ENCODE data around the gene SPARCL1. TPM values are rescaled to one million over a fixed set of nuclear protein-coding genes. Genes with fewer than 3 reads are reported as not detected.

SPARCL1 gene
- polyA plus RNA-seq, 3 donors from 2014 or later = not detected

- no peak for DNase-seq
- Mint-ChIP-seq H3K27ac (no peak overlapping the region), H3K4me1 (no peaks in the 10 kb centered on the region), H3K36me3 (no peaks in the 10 kb centered on the region), H3K9me3 (peaks cover 0 to 1% (median 0%) of the 10 kb centered on the region in 6 donors), H3K27me3 (ENCODE audit: low read depth in 3 of 3) (no peaks in the 10 kb centered on the region), H3K4me3 (no peak overlapping the region)
These were observed 1.1 kb upstream of the SPARCL1 start for GRCh38 chr4:87530229-87530628.

GRCh38 chr4:87527431-87528220 lies 1.6 kb downstream of the SPARCL1 start:
- H3K4me3 Mint-ChIP-seq = no peak overlapping the region
- no peaks in the 10 kb centered on the region for H3K4me1 Mint-ChIP-seq
- peaks cover 0 to 17% (median 12%) of the 10 kb centered on the region in 6 donors for H3K9me3 Mint-ChIP-seq
- no peak for DNase-seq
- H3K27me3 Mint-ChIP-seq (ENCODE audit: low read depth in 3 of 3) = no peaks in the 10 kb centered on the region
- H3K36me3 Mint-ChIP-seq = peaks cover 0 to 6% (median 4%) of the 10 kb centered on the region in 3 donors
- no peak overlapping the region for H3K27ac Mint-ChIP-seq

- H3K36me3 Mint-ChIP-seq = peaks cover 0 to 7% (median 6%) of the 10 kb centered on the region in 3 donors
- peaks cover 0 to 1% (median 0%) of the 10 kb centered on the region in 3 donors for H3K27me3 Mint-ChIP-seq (ENCODE audit: low read depth in 3 of 3)
- H3K4me3 Mint-ChIP-seq = no peak overlapping the region
- no peaks in the 10 kb centered on the region for H3K4me1 Mint-ChIP-seq
- no peak for DNase-seq
- peaks cover 0 to 17% (median 12%) of the 10 kb centered on the region in 6 donors for H3K9me3 Mint-ChIP-seq
- no peak overlapping the region for H3K27ac Mint-ChIP-seq
These were observed 3.4 kb downstream of the SPARCL1 start for GRCh38 chr4:87525636-87526295.

GRCh38 chr4:87524456-87524855 lies 4.7 kb downstream of the SPARCL1 start:
- Mint-ChIP-seq H3K36me3 (peaks cover 0 to 7% (median 6%) of the 10 kb centered on the region in 3 donors), H3K4me3 (no peak overlapping the region), H3K9me3 (peaks cover 0 to 17% (median 12%) of the 10 kb centered on the region in 6 donors), H3K27me3 (ENCODE audit: low read depth in 3 of 3) (peaks cover 0 to 1% (median 0%) of the 10 kb centered on the region in 3 donors), H3K27ac (no peak overlapping the region), H3K4me1 (no peaks in the 10 kb centered on the region)
- no peak for DNase-seq

GRCh38 chr4:87523307-87523706 lies 5.9 kb downstream of the SPARCL1 start:
- DNase-seq = no peak
- H3K27ac Mint-ChIP-seq = no peak overlapping the region
- peaks cover 0 to 17% (median 12%) of the 10 kb centered on the region in 6 donors for H3K9me3 Mint-ChIP-seq
- H3K4me1 Mint-ChIP-seq = no peaks in the 10 kb centered on the region
- H3K4me3 Mint-ChIP-seq = no peak overlapping the region
- H3K27me3 Mint-ChIP-seq (ENCODE audit: low read depth in 3 of 3) = peaks cover 0 to 1% (median 0%) of the 10 kb centered on the region in 3 donors
- peaks cover 0 to 7% (median 6%) of the 10 kb centered on the region in 3 donors for H3K36me3 Mint-ChIP-seq

GRCh38 chr4:87521757-87522374 lies 7.3 kb downstream of the SPARCL1 start:
- no peaks in the 10 kb centered on the region for H3K4me1 Mint-ChIP-seq
- DNase-seq = no peak
- peaks cover 0 to 17% (median 12%) of the 10 kb centered on the region in 6 donors for H3K9me3 Mint-ChIP-seq
- peaks cover 0 to 1% (median 0%) of the 10 kb centered on the region in 3 donors for H3K27me3 Mint-ChIP-seq (ENCODE audit: low read depth in 3 of 3)
- no peak overlapping the region for H3K27ac Mint-ChIP-seq
- H3K4me3 Mint-ChIP-seq = no peak overlapping the region
- peaks cover 0 to 7% (median 6%) of the 10 kb centered on the region in 3 donors for H3K36me3 Mint-ChIP-seq

GRCh38 chr4:87521319-87521718 lies 7.9 kb downstream of the SPARCL1 start:
- H3K27me3 Mint-ChIP-seq (ENCODE audit: low read depth in 3 of 3) = peaks cover 0 to 1% (median 0%) of the 10 kb centered on the region in 3 donors
- H3K27ac Mint-ChIP-seq = no peak overlapping the region
- no peak for DNase-seq
- H3K4me1 Mint-ChIP-seq = no peaks in the 10 kb centered on the region
- H3K36me3 Mint-ChIP-seq = peaks cover 0 to 7% (median 6%) of the 10 kb centered on the region in 3 donors
- H3K9me3 Mint-ChIP-seq = peaks cover 0 to 17% (median 12%) of the 10 kb centered on the region in 6 donors
- no peak overlapping the region for H3K4me3 Mint-ChIP-seq

GRCh38 chr4:87517621-87518020 lies 11.6 kb downstream of the SPARCL1 start:
- H3K27me3 Mint-ChIP-seq (ENCODE audit: low read depth in 3 of 3) = peaks cover 0 to 2% (median 1%) of the 10 kb centered on the region in 3 donors
- no peaks in the 10 kb centered on the region for H3K4me1 Mint-ChIP-seq
- H3K27ac Mint-ChIP-seq = no peak overlapping the region
- no peak for DNase-seq
- H3K4me3 Mint-ChIP-seq = no peak overlapping the region
- H3K36me3 Mint-ChIP-seq = peaks cover 0 to 3% (median 0%) of the 10 kb centered on the region in 3 donors
- H3K9me3 Mint-ChIP-seq = no peaks in the 10 kb centered on the region

- no peaks in the 10 kb centered on the region for H3K9me3 Mint-ChIP-seq
- H3K4me3 Mint-ChIP-seq = no peak overlapping the region
- DNase-seq = no peak
- no peaks in the 10 kb centered on the region for H3K36me3 Mint-ChIP-seq
- H3K4me1 Mint-ChIP-seq = no peaks in the 10 kb centered on the region
- peaks cover 0 to 2% (median 0%) of the 10 kb centered on the region in 3 donors for H3K27me3 Mint-ChIP-seq (ENCODE audit: low read depth in 3 of 3)
- no peak overlapping the region for H3K27ac Mint-ChIP-seq
These were observed 12.5 kb downstream of the SPARCL1 start for GRCh38 chr4:87516683-87517082.

- H3K9me3 Mint-ChIP-seq = no peaks in the 10 kb centered on the region
- no peak for DNase-seq
- H3K36me3 Mint-ChIP-seq = no peaks in the 10 kb centered on the region
- no peak overlapping the region for H3K27ac Mint-ChIP-seq
- peaks cover 0 to 1% of the 10 kb centered on the region in 2 donors for H3K4me1 Mint-ChIP-seq
- peaks cover 0 to 4% (median 0%) of the 10 kb centered on the region in 3 donors for H3K27me3 Mint-ChIP-seq (ENCODE audit: low read depth in 3 of 3)
- H3K4me3 Mint-ChIP-seq = no peak overlapping the region
These were observed 16.8 kb downstream of the SPARCL1 start for GRCh38 chr4:87512400-87512799.

GRCh38 chr4:87511500-87511899 lies 17.7 kb downstream of the SPARCL1 start:
- DNase-seq = no peak
- H3K27me3 Mint-ChIP-seq (ENCODE audit: low read depth in 3 of 3) = peaks cover 0 to 4% (median 0%) of the 10 kb centered on the region in 3 donors
- no peak overlapping the region for H3K27ac Mint-ChIP-seq
- H3K36me3 Mint-ChIP-seq = no peaks in the 10 kb centered on the region
- H3K4me3 Mint-ChIP-seq = no peak overlapping the region
- H3K4me1 Mint-ChIP-seq = peaks cover 0 to 4% of the 10 kb centered on the region in 2 donors
- H3K9me3 Mint-ChIP-seq = no peaks in the 10 kb centered on the region

- Mint-ChIP-seq H3K4me3 (no peak overlapping the region), H3K27ac (no peak overlapping the region), H3K4me1 (peaks cover 0 to 4% of the 10 kb centered on the region in 2 donors), H3K36me3 (no peaks in the 10 kb centered on the region), H3K9me3 (no peaks in the 10 kb centered on the region), H3K27me3 (ENCODE audit: low read depth in 3 of 3) (peaks cover 0 to 4% (median 0%) of the 10 kb centered on the region in 3 donors)
- DNase-seq = no peak
These were observed 18.4 kb downstream of the SPARCL1 start for GRCh38 chr4:87510747-87511146.

- no peak overlapping the region for H3K4me3 Mint-ChIP-seq
These were observed 22.0 kb downstream of the SPARCL1 start for GRCh38 chr4:87506974-87507701.

More at GRCh38 chr4:87506974-87507701, 22.0 kb downstream of the SPARCL1 start:
- Mint-ChIP-seq H3K27ac (peak overlapping the region in 1 of 6 donors; percentile 28), H3K27me3 (ENCODE audit: low read depth in 3 of 3) (peaks cover 0 to 2% (median 0%) of the 10 kb centered on the region in 3 donors), H3K4me1 (peaks cover 0 to 4% of the 10 kb centered on the region in 2 donors), H3K9me3 (no peaks in the 10 kb centered on the region), H3K36me3 (no peaks in the 10 kb centered on the region)
- DNase-seq = no peak

All from immature natural killer cell (primary cell).